Suprapubic skin (tissue), 4 donors: ENCODE results near the gene RUVBL2. TPM values are rescaled to one million over a fixed set of nuclear protein-coding genes. Genes with fewer than 3 reads are reported as not detected.

Experiments used
- DNase-seq, 2 donors: peaks; one replicate each; pipeline ENCODE4 v3.0.0-alpha.2; 2019; ENCODE audit warnings: low spot score in 2 of 2
- H3K27ac ChIP-seq: fragments of 200-600 bp; sonication (generic); one replicate; pipeline ENCODE4 v1.5.1; 2019
- H3K27me3 ChIP-seq: fragments of 200-600 bp; sonication (generic); one replicate; pipeline ENCODE4 v1.5.1; 2019
- H3K36me3 ChIP-seq: fragments of 200-600 bp; sonication (generic); one replicate; pipeline ENCODE4 v1.5.1; 2019
- H3K4me1 ChIP-seq: fragments of 200-600 bp; sonication (generic); one replicate; pipeline ENCODE4 v1.5.1; 2019
- H3K4me3 ChIP-seq: fragments of 200-600 bp; sonication (generic); one replicate; pipeline ENCODE4 v1.5.1; 2019; ENCODE audit warnings: mild to moderate bottlenecking
- H3K9me3 ChIP-seq: fragments of 200-600 bp; sonication (generic); one replicate; pipeline ENCODE4 v1.5.1; 2019
- CTCF ChIP-seq, 2 donors: fragments of 200-600 bp in 1 of 2; fragments of 450-650 bp in 1 of 2; sonication (generic) in 1 of 2; IDR thresholded peaks; one replicate each; pipeline ENCODE4 v1.5.1; 2016 to 2019; ENCODE audit warnings: antibody characterized with exemption in 2 of 2, mild to moderate bottlenecking in 1 of 2, moderate library complexity in 1 of 2
- EP300 ChIP-seq: sonication (generic); formaldehyde crosslinking; IDR thresholded peaks from one replicate; pipeline ENCODE4 v1.6.1; 2017; ENCODE audit warnings: antibody characterized with exemption
- POLR2A ChIP-seq, 2 donors: fragments of 450-650 bp; IDR thresholded peaks; one replicate each; pipeline ENCODE4 v1.6.1; 2017; ENCODE audit warnings: antibody characterized with exemption in 2 of 2, mild to moderate bottlenecking in 2 of 2, moderate library complexity in 2 of 2
- POLR2AphosphoS5 ChIP-seq, 3 donors: sonication (generic); formaldehyde crosslinking; IDR thresholded peaks; one replicate each; pipeline ENCODE4 v1.6.1; 2017; ENCODE audit warnings: antibody characterized with exemption in 3 of 3
- WGBS: methylation state at CpG from one replicate; pipeline ENCODE4 v1.1.5; 2018; 5-methylcytosine and 5-hydroxymethylcytosine counted together
- total RNA-seq, 4 donors: library from RNA; depleted of rRNA; stranded (reverse); fragments of >200 nt; gene quantifications; one replicate each; pipeline ENCODE4 v1.1.0, GENCODE V29; 2016

The RUVBL2 gene
- total RNA-seq, 4 donors from 2014 or later, result 37.3 to 70.3 (median 68.8) TPM

- no peak for DNase-seq
- peaks cover 54% of the 10 kb centered on the region for H3K27me3 ChIP-seq
- peaks cover 46% of the 10 kb centered on the region for H3K4me1 ChIP-seq
- TF ChIP-seq POLR2AphosphoS5 (IDR thresholded peaks at IDR 0.05), result no peak
- TF ChIP-seq POLR2A (IDR thresholded peaks at IDR 0.05), result no peak
- no CpG with 5 or more reads among the region's 2 CpGs for WGBS
- H3K36me3 ChIP-seq, result no peaks in the 10 kb centered on the region
- no peaks in the 10 kb centered on the region for H3K9me3 ChIP-seq
- no peak overlapping the region for H3K27ac ChIP-seq
- no peak overlapping the region for H3K4me3 ChIP-seq
Measured at GRCh38 chr19:49061000-49061399, 67.3 kb downstream of the RUVBL2 start.

GRCh38 chr19:49061445-49061844, 67.8 kb downstream of the RUVBL2 start:
- H3K4me1 ChIP-seq, result peaks cover 41% of the 10 kb centered on the region
- 83% methylated on average over 12 of the region's 25 CpGs for WGBS
- H3K27ac ChIP-seq, result no peak overlapping the region
- H3K9me3 ChIP-seq, result no peaks in the 10 kb centered on the region
- H3K4me3 ChIP-seq, result no peak overlapping the region
- DNase-seq, result no peak
- H3K36me3 ChIP-seq, result no peaks in the 10 kb centered on the region
- H3K27me3 ChIP-seq, result peaks cover 58% of the 10 kb centered on the region
- TF ChIP-seq POLR2A (IDR thresholded peaks at IDR 0.05), result no peak
- no peak for TF ChIP-seq CTCF (IDR thresholded peaks at IDR 0.05)
- TF ChIP-seq POLR2AphosphoS5 (IDR thresholded peaks at IDR 0.05), result no peak
- TF ChIP-seq EP300, result no peak

- DNase-seq, result no peak
- 29% methylated on average over 4 of the region's 10 CpGs for WGBS
- Histone ChIP-seq H3K27ac (peak overlapping the region; percentile 78), H3K4me3 (peak overlapping the region; percentile 47), H3K36me3 (no peaks in the 10 kb centered on the region), H3K4me1 (peaks cover 21% of the 10 kb centered on the region), H3K27me3 (peaks cover 55% of the 10 kb centered on the region), H3K9me3 (no peaks in the 10 kb centered on the region)
- TF ChIP-seq CTCF (IDR thresholded peaks at IDR 0.05), result no peak
- TF ChIP-seq POLR2AphosphoS5 (IDR thresholded peaks at IDR 0.05), result no peak
- no peak for TF ChIP-seq POLR2A (IDR thresholded peaks at IDR 0.05)
- no peak for TF ChIP-seq EP300
Measured at GRCh38 chr19:49064029-49064629, 70.4 kb downstream of the RUVBL2 start.

GRCh38 chr19:49064768-49065611, 71.3 kb downstream of the RUVBL2 start, which contains the start of gene NTF4:
Gene NTF4 (minus strand): TSS chr19:49064818. CDS start chr19:49061997, 2,821 bp downstream.
- TF ChIP-seq POLR2A (IDR thresholded peaks at IDR 0.05) (no peak), POLR2AphosphoS5 (IDR thresholded peaks at IDR 0.05) (no peak), CTCF (IDR thresholded peaks at IDR 0.05) (no peak), EP300 (no peak)
- H3K9me3 ChIP-seq, result no peaks in the 10 kb centered on the region
- peak within 1 kb of the TSS; percentile 78 for H3K27ac ChIP-seq
- peak within 1 kb of the TSS; percentile 47 for H3K4me3 ChIP-seq
- peaks cover 61% of the 10 kb centered on the region for H3K27me3 ChIP-seq
- no peaks in the 10 kb centered on the region for H3K36me3 ChIP-seq
- peaks cover 21% of the 10 kb centered on the region for H3K4me1 ChIP-seq
- no peak for DNase-seq
- 13% methylated on average over 11 of the region's 53 CpGs for WGBS

Other genes starting within 250 kb of the RUVBL2 start
- gene IZUMO1, start 247.0 kb upstream of the RUVBL2 start, total RNA-seq, result under 1 TPM in 2 of 4 donors, not detected in 2; 0.40 to 0.45 TPM
- 1 to 10 TPM; 1.2 to 3.9 (median 2.6) TPM for gene FUT1, start 241.2 kb upstream of the RUVBL2 start, total RNA-seq
- not detected for gene FGF21, start 238.4 kb upstream of the RUVBL2 start, total RNA-seq
- 10 to 100 TPM; 33.5 to 50.6 (median 38.1) TPM for gene BCAT2, start 182.9 kb upstream of the RUVBL2 start, total RNA-seq
- gene HSD17B14, start 157.4 kb upstream of the RUVBL2 start, total RNA-seq, result 1 to 10 TPM; 2.5 to 3.4 (median 3.1) TPM
- 1 to 10 TPM; 2.8 to 5.1 (median 5.0) TPM for gene PLEKHA4, start 125.3 kb upstream of the RUVBL2 start, total RNA-seq
- 100 to 1,000 TPM; 135 to 191 (median 144) TPM for gene PPP1R15A, start 121.5 kb upstream of the RUVBL2 start, total RNA-seq
- gene TULP2, start 95.1 kb upstream of the RUVBL2 start, total RNA-seq, result not detected
- 100 to 1,000 TPM; 132 to 220 (median 204) TPM for gene NUCB1, start 93.6 kb upstream of the RUVBL2 start, total RNA-seq
- gene DHDH, start 60.2 kb upstream of the RUVBL2 start, total RNA-seq, result under 1 TPM in 1 of 4 donors, not detected in 3; 0.59 TPM
- gene BAX, start 39.0 kb upstream of the RUVBL2 start, total RNA-seq, result 10 to 100 TPM; 25.1 to 29.6 (median 27.5) TPM
- 1,000 to 10,000 TPM in 3 of 4 donors, 100 to 1,000 TPM in 1; 883 to 1,582 (median 1,278) TPM for gene FTL, start 28.6 kb upstream of the RUVBL2 start, total RNA-seq
- 10 to 100 TPM; 26.4 to 42.0 (median 31.6) TPM for gene GYS1, start 578 bp upstream of the RUVBL2 start, total RNA-seq
- not detected for gene LHB, start 23.2 kb downstream of the RUVBL2 start, total RNA-seq
- not detected for gene CGB3, start 30.4 kb downstream of the RUVBL2 start, total RNA-seq
- gene CGB2, start 38.0 kb downstream of the RUVBL2 start, total RNA-seq, result not detected
- gene CGB1, start 43.0 kb downstream of the RUVBL2 start, total RNA-seq, result not detected
- gene CGB5, start 50.0 kb downstream of the RUVBL2 start, total RNA-seq, result 1 to 10 TPM in 1 of 4 donors, not detected in 3; 2.5 TPM
- gene CGB8, start 55.2 kb downstream of the RUVBL2 start, total RNA-seq, result not detected
- 10 to 100 TPM in 1 of 4 donors, 1 to 10 TPM in 3; 2.9 to 27.4 (median 4.3) TPM for gene CGB7, start 63.9 kb downstream of the RUVBL2 start, total RNA-seq
- 10 to 100 TPM in 2 of 4 donors, 1 to 10 TPM in 2; 7.8 to 22.5 (median 13.1) TPM for gene NTF4, start 70.9 kb downstream of the RUVBL2 start, total RNA-seq
- not detected for gene KCNA7, start 78.8 kb downstream of the RUVBL2 start, total RNA-seq
- 100 to 1,000 TPM; 207 to 788 (median 322) TPM for gene SNRNP70, start 91.6 kb downstream of the RUVBL2 start, total RNA-seq
- 10 to 100 TPM; 20.0 to 39.8 (median 32.3) TPM for gene LIN7B, start 120.5 kb downstream of the RUVBL2 start, total RNA-seq
- gene C19orf73, start 125.3 kb downstream of the RUVBL2 start, total RNA-seq, result 1 to 10 TPM in 3 of 4 donors, not detected in 1; 5.2 to 9.3 (median 5.9) TPM
- 10 to 100 TPM; 42.7 to 50.1 (median 46.6) TPM for gene PPFIA3, start 125.7 kb downstream of the RUVBL2 start, total RNA-seq
- gene HRC, start 161.5 kb downstream of the RUVBL2 start, total RNA-seq, result 1 to 10 TPM in 1 of 4 donors, under 1 TPM in 2, not detected in 1; 0.47 to 1.0 (median 0.53) TPM
- gene TRPM4, start 163.9 kb downstream of the RUVBL2 start, total RNA-seq, result 10 to 100 TPM; 45.2 to 87.6 (median 62.4) TPM